GM12878 (cell line): ENCODE measurements around the gene NUP85. TPM values are rescaled to one million over a fixed set of nuclear protein-coding genes. Genes with fewer than 3 reads are reported as not detected.

Experiments used
- ATAC-seq: fragments of 200-7000 bp; cut with Tn5 transposase; 3 replicates; pipeline ENCODE4 v1.9.1; 2020; ENCODE audit warnings: mild to moderate bottlenecking, moderate library complexity
- BruUV-seq: library from RNA; stranded (reverse); fragments of 400-500 nt; replicated peaks from 2 replicates; lab custom pipeline; 2021; lab: Mats Ljungman, UMichigan
- CTCF ChIA-PET: fragments of 300-600 bp; sonication (Branson Sonifier 250); formaldehyde crosslinking; extraction: SDS; loops from one replicate; lab custom pipeline; 2021; ENCODE audit warnings: inconsistent platforms; lab: Yijun Ruan, JAX
- POLR2A ChIA-PET: fragments of 350-600 bp; formaldehyde crosslinking; extraction: SDS; loops from one replicate; lab custom pipeline; 2021; ENCODE audit warnings: inconsistent platforms; lab: Charles Lee
- RAD21 ChIA-PET: fragments of 300-600 bp; sonication (Branson Sonifier 250); formaldehyde crosslinking; loops from one replicate; lab custom pipeline; 2023; ENCODE audit warnings: antibody characterized with exemption; ENCODE audit not compliant: unreplicated experiment; lab: Charles Lee
- SMC1A ChIA-PET: fragments of 300-600 bp; sonication (Branson Sonifier 250); formaldehyde crosslinking; loops from one replicate; lab custom pipeline; 2023; ENCODE audit not compliant: unreplicated experiment, uncharacterized antibody; lab: Charles Lee
- DNase-seq: peaks from one replicate; pipeline ENCODE4 v3.0.0-alpha.2; 2011; ENCODE audit warnings: low read depth, low spot score
- FAIRE-seq: peaks from 3 replicates; lab custom pipeline; 2011; peaks lifted over from hg19 to GRCh38; lab: Jason Lieb, UNC
- H2AFZ ChIP-seq: 2 replicates; pipeline ENCODE4 v1.6.0; 2011; ENCODE audit warnings: low read depth, low read length, control low read depth; ENCODE audit not compliant: control insufficient read depth
- H3K27ac ChIP-seq: 2 replicates; pipeline ENCODE4 v1.5.1; 2011; ENCODE audit warnings: control low read depth; ENCODE audit not compliant: control insufficient read depth, insufficient read depth
- H3K27me3 ChIP-seq, 2 experiments: replicated peaks in 1 of 2; 2 replicates each; pipeline versions ENCODE4 v1.6.0 to v1.6.1; 2011; ENCODE audit warnings: low read length in 1 of 2; ENCODE audit not compliant: control insufficient read depth in 2 of 2, insufficient read depth in 2 of 2
- H3K36me3 ChIP-seq, 2 experiments: 2 replicates each; pipeline ENCODE4 v1.5.1; 2011; ENCODE audit warnings: low read length in 1 of 2; ENCODE audit not compliant: control insufficient read depth in 2 of 2, insufficient read depth in 2 of 2
- H3K4me1 ChIP-seq: 2 replicates; pipeline ENCODE4 v1.6.1; 2011; ENCODE audit warnings: mild to moderate bottlenecking, low read length, moderate library complexity, mixed read lengths; ENCODE audit not compliant: control insufficient read depth, insufficient read depth
- H3K4me2 ChIP-seq: 2 replicates; pipeline ENCODE4 v1.6.0; 2011; ENCODE audit warnings: control low read depth; ENCODE audit not compliant: control insufficient read depth, insufficient read depth
- H3K4me3 ChIP-seq: fragments of 200-600 bp; sonication (generic); 2 replicates; pipeline ENCODE4 v1.5.1; 2016
- H3K79me2 ChIP-seq: 2 replicates; pipeline ENCODE4 v1.6.0; 2011; ENCODE audit warnings: low read length; ENCODE audit not compliant: control insufficient read depth, insufficient read depth
- H3K9ac ChIP-seq: 2 replicates; pipeline ENCODE4 v1.8.0; 2011; ENCODE audit warnings: low read length, control low read depth, mixed read lengths; ENCODE audit not compliant: control insufficient read depth, insufficient read depth
- H3K9me3 ChIP-seq: replicated peaks from 3 replicates; pipeline ENCODE4 v1.5.1; 2011; ENCODE audit warnings: mild to moderate bottlenecking, low read length; ENCODE audit not compliant: control insufficient read depth, insufficient read depth
- H4K20me1 ChIP-seq: 2 replicates; pipeline ENCODE4 v1.6.0; 2011; ENCODE audit not compliant: control insufficient read depth, insufficient read depth
- MEF2B ChIP-seq: fragments of 450-650 bp; IDR thresholded peaks from 2 replicates; pipeline ENCODE4 v1.6.1; 2018; ENCODE audit warnings: mild to moderate bottlenecking, moderate library complexity; ENCODE audit not compliant: partially characterized antibody, poor library complexity, severe bottlenecking
- NFYB ChIP-seq: IDR thresholded peaks from 2 replicates; pipeline ENCODE4 v1.6.1; 2011; ENCODE audit warnings: low read depth, mild to moderate bottlenecking, low read length, improper control_type of control experiment, moderate library complexity; ENCODE audit not compliant: insufficient read depth
- NR2C2 ChIP-seq: IDR thresholded peaks from 2 replicates; pipeline ENCODE4 v1.6.1; 2011; ENCODE audit warnings: borderline replicate concordance, low read depth; ENCODE audit not compliant: control insufficient read depth, insufficient read length
- PAX5 ChIP-seq: IDR thresholded peaks from 2 replicates; pipeline ENCODE4 v1.6.1; 2011; ENCODE audit warnings: low read depth, low read length, borderline replicate concordance
- RAD51 ChIP-seq: fragments of 450-650 bp; IDR thresholded peaks from 2 replicates; pipeline ENCODE4 v1.6.1; 2016; ENCODE audit warnings: moderate library complexity, mild to moderate bottlenecking, inconsistent platforms
- RFX5 ChIP-seq: IDR thresholded peaks from 2 replicates; pipeline ENCODE4 v1.6.1; 2011; ENCODE audit warnings: low read depth, low read length, improper control_type of control experiment
- SREBF2 ChIP-seq: IDR thresholded peaks from 2 replicates; pipeline ENCODE4 v1.6.1; 2012; ENCODE audit warnings: mild to moderate bottlenecking, low read length
- YY1 ChIP-seq: IDR thresholded peaks from 2 replicates; pipeline ENCODE4 v1.6.1; 2011; ENCODE audit warnings: low read depth, mild to moderate bottlenecking, low read length
- ZNF274 ChIP-seq: IDR thresholded peaks from one replicate; pipeline ENCODE4 v1.8.0; 2011; ENCODE audit not compliant: insufficient read length, insufficient read depth
- WGBS: methylation state at CpG from one replicate; pipeline ENCODE4 v1.1.6; 2016; ENCODE audit warnings: low lambda C conversion rate; ENCODE audit not compliant: insufficient replicate concordance, insufficient coverage; ENCODE audit errors: missing lambda C conversion rate; 5-methylcytosine and 5-hydroxymethylcytosine counted together
- in situ Hi-C: fragments of 300-500 bp; cut with MboI; formaldehyde crosslinking; loops from 9 replicates; pipeline ENCODE4 v1.14.3; 2018; ENCODE audit warnings: mixed read lengths
- intact Hi-C: fragments of 100-400 bp; cut with micrococcal nuclease; formaldehyde crosslinking; loops from one replicate; pipeline ENCODE4 v1.14.2; 2022; ENCODE audit not compliant: unreplicated experiment
- polyA plus RNA-seq, 11 experiments: library from polyadenylated mRNA; depleted of rRNA in 4 of 11; unstranded in 6 of 11; stranded (reverse) in 5 of 11; fragments of >200 nt; fragmentation: Nextera tagmentation in 4 of 11; fragmentation: Illumina TruSeq in 1 of 11; extraction: Ambion mirVana in 4 of 11; extraction: Trizol in 1 of 11; gene quantifications; 1 replicate in 1 of 11; 2 replicates in 10 of 11; pipeline versions ENCODE4 v1.2.1 to v1.2.3, GENCODE V29; 2011 to 2016; ENCODE audit warnings: inconsistent platforms in 2 of 11, missing spikeins in 2 of 11, low read depth in 1 of 11
- total RNA-seq, 4 experiments: library from RNA; depleted of rRNA in 3 of 4; stranded (reverse); fragments of >200 nt in 3 of 4; fragmentation: Illumina TruSeq in 1 of 4; extraction: Trizol in 1 of 4; gene quantifications; 2 replicates each; pipeline versions ENCODE4 v1.2.1 to v1.2.3, GENCODE V29; 2013 to 2021
- TF ChIP-seq, protein P1 (sequence below): fragments of 450-650 bp; IDR thresholded peaks from 2 replicates; pipeline ENCODE4 v1.6.1; 2018; ENCODE audit warnings: mild to moderate bottlenecking, low read depth, moderate library complexity; ENCODE audit not compliant: partially characterized antibody

The NUP85 gene
- total and polyA plus RNA-seq, 10 of the 15 experiments (the other 5 are each of a cell fraction or from before 2014, with no cell fraction given), result 54.0 to 135 (median 95.4) TPM

GRCh38 chr17:75245011-75245410, 39.5 kb downstream of the NUP85 start:
- H3K4me3 ChIP-seq, result no peak overlapping the region
- H2AFZ ChIP-seq, result no peak overlapping the region
- H3K27me3 ChIP-seq, result no peaks in the 10 kb centered on the region
- DNase-seq, result no peak
- 56% methylated on average over 6 of the region's 6 CpGs for WGBS
- H3K4me1 ChIP-seq, result peaks cover 47% of the 10 kb centered on the region
- no peak for FAIRE-seq
- in situ Hi-C loops (no loop called here), intact Hi-C loops (no loop called here)
- ChIA-PET SMC1A (interaction anchor here (0.9 to 1.2 kb wide), 4 partner anchors 13 to 167 kb away, joined by 3 read pairs; partner anchors contain the start of gene GRB2), CTCF (interaction anchor here (0.6 to 1.4 kb wide), 6 partner anchors 26 to 675 kb away, joined by 3 to 5 read pairs (median 3); partner anchors contain the start of genes MIF4GD and SLC25A19), RAD21 (no interaction called here), POLR2A (interaction anchor here (0.5 to 3.6 kb wide), 4 partner anchors 16 to 1571 kb away, joined by 3 to 21 read pairs (median 4); partner anchors contain the start of genes GGA3 and MRPS7)
- no TSS peak for BruUV-seq
- peaks cover 15% of the 10 kb centered on the region for H3K79me2 ChIP-seq
- H3K27ac ChIP-seq, result peak overlapping the region; percentile 48
- TF ChIP-seq MEF2B (no peak), RFX5 (no peak), YY1 (no peak), NFYB (no peak), PAX5 (no peak), RAD51 (no peak), ZNF274 (no peak), NR2C2 (no peak), SREBF2 (no peak)
- TF ChIP-seq, protein P1, sequence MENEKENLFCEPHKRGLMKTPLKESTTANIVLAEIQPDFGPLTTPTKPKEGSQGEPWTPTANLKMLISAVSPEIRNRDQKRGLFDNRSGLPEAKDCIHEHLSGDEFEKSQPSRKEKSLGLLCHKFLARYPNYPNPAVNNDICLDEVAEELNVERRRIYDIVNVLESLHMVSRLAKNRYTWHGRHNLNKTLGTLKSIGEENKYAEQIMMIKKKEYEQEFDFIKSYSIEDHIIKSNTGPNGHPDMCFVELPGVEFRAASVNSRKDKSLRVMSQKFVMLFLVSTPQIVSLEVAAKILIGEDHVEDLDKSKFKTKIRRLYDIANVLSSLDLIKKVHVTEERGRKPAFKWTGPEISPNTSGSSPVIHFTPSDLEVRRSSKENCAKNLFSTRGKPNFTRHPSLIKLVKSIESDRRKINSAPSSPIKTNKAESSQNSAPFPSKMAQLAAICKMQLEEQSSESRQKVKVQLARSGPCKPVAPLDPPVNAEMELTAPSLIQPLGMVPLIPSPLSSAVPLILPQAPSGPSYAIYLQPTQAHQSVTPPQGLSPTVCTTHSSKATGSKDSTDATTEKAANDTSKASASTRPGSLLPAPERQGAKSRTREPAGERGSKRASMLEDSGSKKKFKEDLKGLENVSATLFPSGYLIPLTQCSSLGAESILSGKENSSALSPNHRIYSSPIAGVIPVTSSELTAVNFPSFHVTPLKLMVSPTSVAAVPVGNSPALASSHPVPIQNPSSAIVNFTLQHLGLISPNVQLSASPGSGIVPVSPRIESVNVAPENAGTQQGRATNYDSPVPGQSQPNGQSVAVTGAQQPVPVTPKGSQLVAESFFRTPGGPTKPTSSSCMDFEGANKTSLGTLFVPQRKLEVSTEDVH, result no peak
- peak overlapping the region; percentile 1; the same call in 1 of the 2 replicates for H3K4me2 ChIP-seq
- no peaks in the 10 kb centered on the region for H4K20me1 ChIP-seq
- H3K9me3 ChIP-seq, result no peaks in the 10 kb centered on the region
- H3K36me3 ChIP-seq, result peaks cover 41 to 47% of the 10 kb centered on the region in 2 experiments
- ATAC-seq, result no peak
- peak overlapping the region; percentile 8; the same call in 1 of the 2 replicates for H3K9ac ChIP-seq
